Neutrophil (primary cell): ENCODE data around the gene MGAM2.

Experiments
- H3K27ac ChIP-seq: fragments of 200-600 bp; sonication (generic); 2 replicates; pipeline ENCODE4 v1.5.1; 2016; ENCODE audit warnings: mild to moderate bottlenecking, moderate library complexity
- H3K27me3 ChIP-seq: fragments of 200-600 bp; sonication (generic); 2 replicates; pipeline ENCODE4 v1.6.0; 2016; ENCODE audit warnings: mild to moderate bottlenecking
- H3K36me3 ChIP-seq: fragments of 200-600 bp; sonication (generic); 2 replicates; pipeline ENCODE4 v1.5.1; 2017
- H3K4me1 ChIP-seq, 2 experiments: fragments of 200-600 bp in 1 of 2; sonication (generic) in 1 of 2; 1 replicate in 1 of 2; 2 replicates in 1 of 2; pipeline versions ENCODE4 v1.5.1 to v1.6.1; 2013 to 2016; ENCODE audit warnings: low read depth in 1 of 2, low read length in 1 of 2, mild to moderate bottlenecking in 1 of 2, moderate library complexity in 1 of 2; ENCODE audit not compliant: control insufficient read depth in 1 of 2, insufficient read depth in 1 of 2
- H3K4me3 ChIP-seq, 2 experiments: fragments of 200-600 bp in 1 of 2; sonication (generic) in 1 of 2; 1 replicate in 1 of 2; 2 replicates in 1 of 2; pipeline ENCODE4 v1.5.1; 2013 to 2016; ENCODE audit warnings: low read depth in 1 of 2, low read length in 1 of 2, mild to moderate bottlenecking in 1 of 2, moderate library complexity in 1 of 2
- H3K9me3 ChIP-seq: fragments of 200-600 bp; sonication (generic); 2 replicates; pipeline ENCODE4 v1.5.1; 2016
- CTCF ChIP-seq: fragments of 200-600 bp; sonication (generic); IDR thresholded peaks from 2 replicates; pipeline ENCODE4 v1.5.1; 2016; ENCODE audit warnings: antibody characterized with exemption

MGAM2 gene

GRCh38 chr7:142133731-142134148 is 22.2 kb downstream of the MGAM2 start:
- Histone ChIP-seq H3K36me3 (peaks cover 19% of the 10 kb centered on the region), H3K4me3 (no peak overlapping the region), H3K27me3 (no peaks in the 10 kb centered on the region), H3K27ac (peak overlapping the region; percentile 50), H3K9me3 (no peaks in the 10 kb centered on the region), H3K4me1 (no peaks in the 10 kb centered on the region)
- TF ChIP-seq CTCF = no peak

- H3K9me3 ChIP-seq = no peaks in the 10 kb centered on the region
- no peak overlapping the region for H3K27ac ChIP-seq
- TF ChIP-seq CTCF = no peak
- H3K4me1 ChIP-seq = no peaks in the 10 kb centered on the region
- no peaks in the 10 kb centered on the region for H3K27me3 ChIP-seq
- no peak overlapping the region for H3K4me3 ChIP-seq
- peaks cover 22% of the 10 kb centered on the region for H3K36me3 ChIP-seq
These were observed 23.4 kb downstream of the MGAM2 start for GRCh38 chr7:142134909-142135308.

GRCh38 chr7:142138996-142139395 is 27.5 kb downstream of the MGAM2 start:
- H3K27ac ChIP-seq = no peak overlapping the region
- no peaks in the 10 kb centered on the region for H3K9me3 ChIP-seq
- peaks cover 13% of the 10 kb centered on the region for H3K36me3 ChIP-seq
- TF ChIP-seq CTCF = no peak
- no peaks in the 10 kb centered on the region for H3K27me3 ChIP-seq
- no peaks in the 10 kb centered on the region for H3K4me1 ChIP-seq
- no peak overlapping the region for H3K4me3 ChIP-seq

GRCh38 chr7:142139597-142140400 is 28.3 kb downstream of the MGAM2 start:
- Histone ChIP-seq H3K4me3 (no peak overlapping the region), H3K9me3 (no peaks in the 10 kb centered on the region), H3K27me3 (no peaks in the 10 kb centered on the region), H3K36me3 (peaks cover 12% of the 10 kb centered on the region), H3K4me1 (no peaks in the 10 kb centered on the region), H3K27ac (no peak overlapping the region)
- TF ChIP-seq CTCF = no peak

GRCh38 chr7:142140401-142140959 is 29.0 kb downstream of the MGAM2 start:
- H3K9me3 ChIP-seq = no peaks in the 10 kb centered on the region

More at GRCh38 chr7:142140401-142140959, 29.0 kb downstream of the MGAM2 start:
- Histone ChIP-seq H3K36me3 (peaks cover 12% of the 10 kb centered on the region), H3K27me3 (no peaks in the 10 kb centered on the region), H3K27ac (no peak overlapping the region), H3K4me3 (no peak overlapping the region), H3K4me1 (no peaks in the 10 kb centered on the region)
- TF ChIP-seq CTCF = no peak
